HG03280 (cell line): Measurements from ENCODE around the gene ITGBL1.

Experiments used
- ATAC-seq: cut with Tn5 transposase; IDR thresholded peaks from one replicate; pipeline ENCODE4 v1.9.1; 2021; ENCODE audit warnings: mild to moderate bottlenecking, moderate library complexity; ENCODE audit not compliant: unreplicated experiment

ITGBL1 gene, protein sequence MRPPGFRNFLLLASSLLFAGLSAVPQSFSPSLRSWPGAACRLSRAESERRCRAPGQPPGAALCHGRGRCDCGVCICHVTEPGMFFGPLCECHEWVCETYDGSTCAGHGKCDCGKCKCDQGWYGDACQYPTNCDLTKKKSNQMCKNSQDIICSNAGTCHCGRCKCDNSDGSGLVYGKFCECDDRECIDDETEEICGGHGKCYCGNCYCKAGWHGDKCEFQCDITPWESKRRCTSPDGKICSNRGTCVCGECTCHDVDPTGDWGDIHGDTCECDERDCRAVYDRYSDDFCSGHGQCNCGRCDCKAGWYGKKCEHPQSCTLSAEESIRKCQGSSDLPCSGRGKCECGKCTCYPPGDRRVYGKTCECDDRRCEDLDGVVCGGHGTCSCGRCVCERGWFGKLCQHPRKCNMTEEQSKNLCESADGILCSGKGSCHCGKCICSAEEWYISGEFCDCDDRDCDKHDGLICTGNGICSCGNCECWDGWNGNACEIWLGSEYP

GRCh38 chr13:101452519-101453485 is at the start of gene ITGBL1:
TSS of gene ITGBL1 (plus strand) at chr13:101452675. CDS start at chr13:101452834, 159 bp downstream.
- ATAC-seq: peak; percentile 86

GRCh38 chr13:101406791-101407190 is 45.7 kb upstream of the ITGBL1 start:
- ATAC-seq: no peak

GRCh38 chr13:101408154-101408553 is 44.3 kb upstream of the ITGBL1 start:
- ATAC-seq: no peak

DNA sequence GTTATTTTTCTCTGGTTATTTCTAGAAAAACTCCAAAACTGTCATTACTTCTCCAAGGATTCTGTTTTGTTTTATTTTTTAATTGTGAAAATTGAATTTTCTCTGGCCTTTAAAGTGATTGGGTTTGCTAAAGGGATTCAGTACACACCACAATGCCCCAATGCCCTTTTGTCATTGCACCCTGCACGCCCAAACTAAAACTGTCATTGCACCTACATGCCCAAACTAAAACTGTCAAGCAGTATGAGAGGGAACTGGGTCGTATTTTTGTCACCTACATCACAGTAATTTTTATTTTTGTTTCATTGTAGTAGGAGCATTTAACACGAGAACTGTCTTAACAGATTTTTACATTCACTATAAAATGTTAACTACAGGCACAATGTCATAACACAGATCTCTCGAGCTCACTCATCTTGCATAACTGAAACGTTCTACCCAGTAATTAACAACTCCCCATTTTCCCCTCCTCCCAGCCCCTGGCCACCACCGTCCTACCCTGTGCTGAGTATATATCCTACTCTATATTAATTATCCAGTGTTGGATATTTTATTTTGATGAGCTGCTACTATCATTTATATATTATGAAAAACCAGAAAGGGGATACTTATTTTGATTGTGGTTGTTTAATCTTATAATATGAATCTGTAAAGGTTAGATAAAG is 43.4 kb upstream of the ITGBL1 start:
- no peak for ATAC-seq

- no peak for ATAC-seq
These were observed 40.4 kb upstream of the ITGBL1 start for GRCh38 chr13:101412076-101412475.

- no peak for ATAC-seq
These were observed 36.9 kb upstream of the ITGBL1 start for GRCh38 chr13:101415358-101416174.

DNA sequence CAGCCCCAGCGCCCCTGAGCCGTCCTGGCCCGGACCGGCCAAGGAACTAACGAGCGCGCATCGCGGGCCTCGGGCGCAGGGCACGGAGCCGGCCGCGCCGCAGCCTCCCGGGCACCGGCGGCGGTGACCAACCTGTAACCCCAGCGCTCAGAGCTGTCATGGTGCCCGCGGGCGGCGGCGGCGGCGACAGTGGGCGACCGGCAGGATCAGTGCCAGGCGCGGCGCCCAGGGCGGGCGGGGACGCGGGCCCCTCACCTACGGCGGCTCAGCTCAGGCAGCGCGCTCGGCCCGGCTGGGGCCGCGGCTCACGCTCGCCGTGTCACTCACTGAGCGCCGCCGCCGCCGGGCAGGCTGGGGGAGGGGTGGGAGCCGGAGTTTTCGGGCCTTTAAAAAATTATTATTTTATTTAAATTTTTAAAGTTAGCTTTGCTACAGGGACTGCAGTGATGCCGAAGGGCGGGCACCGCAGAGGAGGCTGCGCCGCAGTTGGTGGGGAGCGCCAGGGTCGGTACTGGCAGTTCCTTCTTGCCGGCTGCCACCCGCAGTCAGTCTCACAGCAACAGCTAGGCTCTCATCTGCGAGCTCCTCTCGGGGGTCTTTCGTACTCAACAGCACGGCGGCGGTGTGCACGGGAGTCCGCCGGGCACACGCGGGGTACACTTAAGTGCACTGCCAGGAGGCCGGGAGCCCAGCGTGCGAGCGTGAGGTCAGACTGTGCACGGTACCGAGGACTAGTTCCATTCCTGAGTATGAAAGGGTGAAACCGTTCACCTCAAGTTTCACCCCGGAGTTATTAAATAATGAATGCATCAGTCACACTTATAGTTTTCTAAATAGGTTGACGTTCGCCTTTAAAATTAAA is 36.1 kb upstream of the ITGBL1 start, which contains the start of gene NALCN:
NALCN (minus strand) TSS at position 328 of the 862 bp plus-strand sequence. CDS start 17,382 bp downstream, outside the sequence.
- ATAC-seq: no peak

DNA sequence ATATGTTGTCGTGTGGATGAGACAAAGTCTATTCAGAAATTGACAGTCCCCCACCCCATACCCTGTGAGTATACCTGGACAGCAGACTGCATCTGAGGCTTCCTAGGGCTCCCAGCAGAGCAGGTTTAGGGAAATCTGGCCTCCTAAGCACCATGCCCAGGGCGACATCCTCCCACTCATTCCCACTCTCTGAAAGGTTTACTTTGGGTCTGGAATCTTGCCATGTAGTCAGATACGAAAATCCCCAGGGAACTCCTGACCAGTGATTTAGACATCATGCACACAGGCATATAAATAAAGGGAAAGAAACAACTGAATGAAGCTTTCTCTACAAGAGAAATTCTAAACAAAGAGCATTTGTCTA is 35.5 kb upstream of the ITGBL1 start:
- ATAC-seq: no peak

DNA sequence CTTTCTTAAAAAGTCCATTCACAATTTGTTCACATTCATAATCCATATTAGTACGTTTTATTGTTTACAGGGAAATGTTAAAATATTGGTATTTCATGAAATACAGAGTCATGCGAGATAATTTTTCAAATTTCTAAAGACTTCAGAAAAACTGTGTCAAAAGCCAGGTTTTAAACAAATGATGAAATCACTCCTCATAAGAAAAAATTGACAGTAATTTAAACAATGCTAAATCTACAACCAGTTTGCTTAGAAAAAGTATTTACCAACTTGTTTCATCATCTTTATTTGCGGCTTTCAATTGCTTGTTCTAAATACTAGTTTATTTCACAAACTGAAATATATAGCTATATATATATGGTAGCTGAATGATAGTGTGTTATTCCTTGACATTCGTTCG is 35.0 kb upstream of the ITGBL1 start:
- ATAC-seq: no peak

DNA sequence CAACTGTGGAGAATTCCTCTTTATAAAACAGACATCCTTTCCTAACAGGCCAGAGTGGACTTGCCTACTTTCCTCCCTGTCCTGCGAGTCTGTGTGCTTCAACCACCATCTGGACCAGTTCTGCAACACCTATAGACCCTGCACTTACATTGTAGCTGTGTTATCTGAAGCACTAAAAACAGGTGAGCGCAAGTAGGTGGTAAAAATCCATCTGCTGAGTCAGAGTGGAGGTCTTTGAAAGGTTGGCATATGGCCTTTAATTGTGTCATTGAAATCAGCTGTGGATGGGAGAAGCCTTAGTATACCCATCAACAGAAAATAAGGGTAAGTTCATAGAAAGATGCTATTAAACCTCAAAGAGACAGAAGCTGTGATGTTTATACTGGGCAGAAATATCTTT is 28.6 kb upstream of the ITGBL1 start:
- no peak for ATAC-seq

DNA sequence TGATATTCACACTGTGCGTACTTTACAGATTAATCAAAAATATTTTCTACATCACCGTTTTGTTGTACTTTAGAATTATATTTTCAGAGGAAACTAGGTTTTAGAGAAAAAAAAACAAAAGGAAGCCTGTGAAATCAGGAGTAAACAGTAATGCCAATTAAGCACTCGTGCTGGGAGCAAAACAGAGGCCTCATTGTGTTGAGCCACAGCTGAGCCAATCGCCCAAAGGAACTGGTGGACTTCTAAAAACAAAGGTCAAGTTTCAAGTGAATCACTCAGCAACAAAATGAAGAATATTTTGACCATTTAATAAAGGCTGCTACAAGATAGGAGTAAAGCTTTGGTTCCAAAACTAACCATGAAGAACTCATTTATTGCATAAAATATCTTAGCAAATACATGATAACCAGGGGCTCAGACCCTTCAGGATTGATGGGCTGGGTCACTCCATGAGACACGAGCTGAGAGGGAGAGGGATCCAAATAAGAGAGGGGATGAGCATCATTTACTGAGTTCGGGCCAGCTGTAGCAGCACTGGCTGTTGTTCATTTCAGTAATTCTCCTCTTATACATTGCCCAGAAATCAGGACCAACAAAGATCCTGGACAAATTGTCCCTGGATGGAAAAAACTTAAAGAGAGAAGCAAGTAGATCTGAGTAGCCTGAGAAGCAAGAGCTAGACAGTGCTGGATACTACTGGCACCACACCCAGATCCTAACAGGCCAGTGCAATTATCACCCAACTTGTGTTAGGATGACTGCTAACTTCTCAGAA is 27.9 kb upstream of the ITGBL1 start:
- no peak for ATAC-seq

- ATAC-seq: no peak
These were observed 27.4 kb upstream of the ITGBL1 start for GRCh38 chr13:101425156-101425471.

DNA sequence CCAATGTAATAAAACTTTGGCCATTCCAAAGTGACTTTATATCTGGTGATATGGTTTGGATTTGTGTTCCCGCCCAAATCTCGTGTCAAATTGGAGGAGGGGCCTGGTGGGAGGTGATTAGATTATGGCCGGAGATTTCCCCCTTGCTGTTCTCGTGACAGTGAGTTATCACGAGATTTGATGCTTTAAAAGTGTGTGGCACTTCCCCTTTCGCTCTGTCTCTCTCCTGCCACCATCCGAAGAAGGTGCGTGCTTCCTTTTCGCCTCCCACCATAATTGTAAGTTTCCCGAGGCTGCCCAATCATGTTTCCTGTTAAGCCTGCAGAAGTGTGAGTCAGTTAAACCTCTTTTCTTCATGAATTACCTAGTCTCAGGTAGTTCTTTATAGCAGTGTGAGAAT is 26.9 kb upstream of the ITGBL1 start:
- no peak for ATAC-seq

DNA sequence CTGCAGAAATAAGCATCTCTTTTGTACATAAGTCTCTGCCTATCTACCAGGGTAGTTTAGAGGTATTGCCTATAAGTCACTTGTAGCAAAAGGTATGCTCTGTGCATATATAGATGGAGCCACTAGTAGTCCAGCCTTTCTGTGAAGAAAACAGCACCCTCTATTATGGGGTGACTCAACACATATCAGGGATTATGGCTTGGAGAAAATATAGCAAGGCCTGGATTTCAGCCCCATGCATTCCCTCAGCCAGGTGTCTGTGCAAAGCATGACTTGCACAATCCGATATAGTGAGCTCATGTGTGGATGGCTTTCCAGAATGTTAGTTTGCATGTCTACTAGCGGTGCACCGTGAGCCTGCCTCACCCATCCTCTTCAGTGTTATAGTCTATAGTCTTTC is 22.7 kb upstream of the ITGBL1 start:
- no peak for ATAC-seq

DNA sequence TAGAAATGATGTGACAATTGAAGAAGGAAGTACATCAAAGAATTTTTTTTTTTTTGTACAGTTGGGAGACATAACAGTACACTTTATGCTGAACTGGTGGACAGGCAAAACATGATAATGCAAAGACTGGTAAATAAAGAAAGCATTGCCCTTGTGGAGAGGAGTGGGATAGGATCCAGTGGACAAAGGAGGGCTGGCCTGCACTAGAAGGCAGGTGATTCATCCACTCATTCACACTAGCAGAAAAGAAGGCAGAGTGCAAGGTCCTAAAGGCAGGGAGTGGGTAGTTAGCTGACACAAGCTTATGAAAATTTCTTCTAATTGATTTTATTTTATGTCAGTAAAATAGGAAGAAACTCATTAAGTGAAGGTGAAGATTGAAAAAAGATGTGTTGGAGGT is 18.6 kb upstream of the ITGBL1 start:
- ATAC-seq: no peak

- no peak for ATAC-seq
These were observed 18.0 kb upstream of the ITGBL1 start for GRCh38 chr13:101434486-101434885.

DNA sequence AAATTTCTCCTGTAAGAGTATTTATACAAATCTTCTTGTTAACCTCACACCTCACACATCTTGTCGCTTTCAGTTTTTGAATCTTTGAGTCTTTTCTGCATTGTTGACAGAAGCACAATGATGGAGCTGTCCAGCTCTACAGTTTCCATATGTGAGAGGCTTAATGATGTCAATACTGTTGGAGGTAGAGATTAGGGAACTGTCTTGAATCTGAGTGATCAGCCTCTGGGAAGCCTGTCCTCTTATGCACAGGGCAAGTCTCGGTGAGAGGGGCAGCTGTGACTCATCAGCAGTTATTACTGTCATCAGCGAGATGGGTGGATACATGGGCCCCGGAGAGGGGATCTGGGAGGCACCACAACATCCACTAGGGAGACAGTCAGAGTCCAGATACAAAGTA is 4.6 kb upstream of the ITGBL1 start:
- ATAC-seq: no peak
